Tibial nerve (tissue), 4 donors: Measurements from ENCODE around the gene FBXO38.

ENCODE experiments used
- EP300 ChIP-seq, 2 donors: sonication (generic); formaldehyde crosslinking; IDR thresholded peaks; one replicate each; pipeline ENCODE4 v1.6.1; 2017; ENCODE audit warnings: antibody characterized with exemption in 2 of 2, mild to moderate bottlenecking in 1 of 2
- TF ChIP-seq, protein P1 (sequence below), 5 experiments: fragments of 200-600 bp in 3 of 5; fragments of 450-650 bp in 2 of 5; sonication (generic) in 3 of 5; IDR thresholded peaks; one replicate each; pipeline ENCODE4 v1.5.1; 2016 to 2019; ENCODE audit warnings: antibody characterized with exemption in 5 of 5, mild to moderate bottlenecking in 3 of 5, moderate library complexity in 2 of 5

DNA sequence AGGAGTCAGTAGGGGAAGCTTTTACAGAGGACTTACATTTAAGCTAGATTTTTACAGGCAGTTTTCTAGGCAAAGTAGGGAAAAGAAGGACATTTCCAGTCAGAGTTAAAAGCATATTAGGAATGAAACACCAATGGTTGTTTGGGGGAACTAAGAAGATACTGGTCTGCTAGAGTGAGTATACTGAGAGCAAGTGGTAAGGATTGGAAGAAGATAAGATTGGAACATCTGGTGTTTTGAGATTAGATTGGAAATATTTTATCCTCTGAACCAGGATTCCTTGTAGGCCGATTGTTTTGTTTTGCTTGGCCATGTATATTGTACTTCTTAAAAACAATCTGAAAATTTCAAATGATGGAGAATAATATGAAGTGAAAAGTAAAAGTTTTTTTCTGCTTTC lies 7.7 kb downstream of the FBXO38 start:
- TF ChIP-seq, protein P1, sequence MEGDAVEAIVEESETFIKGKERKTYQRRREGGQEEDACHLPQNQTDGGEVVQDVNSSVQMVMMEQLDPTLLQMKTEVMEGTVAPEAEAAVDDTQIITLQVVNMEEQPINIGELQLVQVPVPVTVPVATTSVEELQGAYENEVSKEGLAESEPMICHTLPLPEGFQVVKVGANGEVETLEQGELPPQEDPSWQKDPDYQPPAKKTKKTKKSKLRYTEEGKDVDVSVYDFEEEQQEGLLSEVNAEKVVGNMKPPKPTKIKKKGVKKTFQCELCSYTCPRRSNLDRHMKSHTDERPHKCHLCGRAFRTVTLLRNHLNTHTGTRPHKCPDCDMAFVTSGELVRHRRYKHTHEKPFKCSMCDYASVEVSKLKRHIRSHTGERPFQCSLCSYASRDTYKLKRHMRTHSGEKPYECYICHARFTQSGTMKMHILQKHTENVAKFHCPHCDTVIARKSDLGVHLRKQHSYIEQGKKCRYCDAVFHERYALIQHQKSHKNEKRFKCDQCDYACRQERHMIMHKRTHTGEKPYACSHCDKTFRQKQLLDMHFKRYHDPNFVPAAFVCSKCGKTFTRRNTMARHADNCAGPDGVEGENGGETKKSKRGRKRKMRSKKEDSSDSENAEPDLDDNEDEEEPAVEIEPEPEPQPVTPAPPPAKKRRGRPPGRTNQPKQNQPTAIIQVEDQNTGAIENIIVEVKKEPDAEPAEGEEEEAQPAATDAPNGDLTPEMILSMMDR (IDR thresholded peaks at IDR 0.05): no peak
- no peak for TF ChIP-seq EP300 (IDR thresholded peaks at IDR 0.05)
